GM23248 (cell line): Measurements from ENCODE around the gene PPP1R15B. TPM values are rescaled to one million over a fixed set of nuclear protein-coding genes. Genes with fewer than 3 reads are reported as not detected.

Source experiments
- DNase-seq: peaks from one replicate; pipeline ENCODE4 v3.0.0-alpha.2; 2015
- H2AFZ ChIP-seq: fragments of 200-600 bp; sonication (generic); 2 replicates; pipeline ENCODE4 v1.6.1; 2016; ENCODE audit warnings: antibody characterized with exemption
- H3F3A ChIP-seq: fragments of 200-600 bp; sonication (generic); 2 replicates; pipeline ENCODE4 v1.6.1; 2016; ENCODE audit warnings: mild to moderate bottlenecking, antibody characterized with exemption, mixed run types; ENCODE audit not compliant: insufficient read depth
- H3K27ac ChIP-seq: fragments of 200-600 bp; sonication (generic); 2 replicates; pipeline ENCODE4 v1.5.1; 2016; ENCODE audit warnings: mild to moderate bottlenecking
- H3K27me3 ChIP-seq: fragments of 200-600 bp; sonication (generic); replicated peaks from 2 replicates; pipeline ENCODE4 v1.6.1; 2016; ENCODE audit warnings: mild to moderate bottlenecking; ENCODE audit not compliant: insufficient read depth
- H3K36me3 ChIP-seq: fragments of 200-600 bp; sonication (generic); 2 replicates; pipeline ENCODE4 v1.6.1; 2016; ENCODE audit warnings: low read depth, mild to moderate bottlenecking
- H3K4me1 ChIP-seq: fragments of 200-600 bp; sonication (generic); 2 replicates; pipeline ENCODE4 v1.6.1; 2016; ENCODE audit warnings: mild to moderate bottlenecking; ENCODE audit not compliant: insufficient read depth
- H3K4me2 ChIP-seq: fragments of 200-600 bp; sonication (generic); one replicate; pipeline ENCODE4 v1.6.1; 2016; ENCODE audit warnings: mild to moderate bottlenecking; ENCODE audit not compliant: unreplicated experiment
- H3K4me3 ChIP-seq: fragments of 200-600 bp; sonication (generic); 2 replicates; pipeline ENCODE4 v1.5.1; 2016; ENCODE audit warnings: mild to moderate bottlenecking
- H3K79me2 ChIP-seq: fragments of 200-600 bp; sonication (generic); 2 replicates; pipeline ENCODE4 v1.6.1; 2016; ENCODE audit warnings: mild to moderate bottlenecking; ENCODE audit not compliant: insufficient read depth
- H3K9ac ChIP-seq: fragments of 200-600 bp; sonication (generic); 2 replicates; pipeline ENCODE4 v1.6.1; 2016; ENCODE audit warnings: mild to moderate bottlenecking
- H3K9me2 ChIP-seq: fragments of 200-600 bp; sonication (generic); 2 replicates; pipeline ENCODE4 v1.6.1; 2016; ENCODE audit warnings: mixed run types, mild to moderate bottlenecking, moderate library complexity; ENCODE audit not compliant: insufficient read depth
- H3K9me3 ChIP-seq: fragments of 200-600 bp; sonication (generic); one replicate; pipeline ENCODE4 v1.6.1; 2017; ENCODE audit warnings: low read depth
- H4K20me1 ChIP-seq: fragments of 200-600 bp; sonication (generic); 2 replicates; pipeline ENCODE4 v1.6.0; 2016; ENCODE audit not compliant: insufficient read depth
- EZH2 ChIP-seq: fragments of 200-600 bp; sonication (generic); IDR thresholded peaks from 2 replicates; pipeline ENCODE4 v1.6.1; 2018; ENCODE audit warnings: antibody characterized with exemption, mild to moderate bottlenecking; ENCODE audit not compliant: insufficient read depth, poor library complexity, severe bottlenecking
- EZH2phosphoT487 ChIP-seq: fragments of 200-600 bp; sonication (generic); IDR thresholded peaks from 2 replicates; pipeline ENCODE4 v1.6.1; 2018; ENCODE audit warnings: antibody characterized with exemption, moderate library complexity, mild to moderate bottlenecking, low read depth; ENCODE audit not compliant: insufficient read depth
- WGBS, 2 experiments: methylation state at CpG; one replicate each; pipeline ENCODE4 v1.1.6; 2015 to 2017; ENCODE audit warnings: low lambda C conversion rate in 2 of 2, low coverage in 1 of 2; ENCODE audit errors: missing lambda C conversion rate in 2 of 2; 5-methylcytosine and 5-hydroxymethylcytosine counted together
- in situ Hi-C: fragments of 300-500 bp; cut with MboI; formaldehyde crosslinking; loops from 2 replicates; pipeline ENCODE4 v1.15.0; 2020
- polyA plus RNA-seq: library from polyadenylated mRNA; unstranded; fragments of >200 nt; fragmentation: Nextera tagmentation; extraction: Ambion mirVana; gene quantifications from 2 replicates; pipeline ENCODE4 v1.2.1, GENCODE V29; 2016
- total RNA-seq: library from RNA; depleted of rRNA; stranded (reverse); fragments of >200 nt; shearing (Covaris generic); gene quantifications from 2 replicates; pipeline ENCODE4 v1.2.3, GENCODE V29; 2014

Gene PPP1R15B
- total and polyA plus RNA-seq, 2 experiments from 2014 or later, result 14.5 to 28.4 TPM

- WGBS, 2 experiments, result 57 to 65% methylated on average over 6 of the region's 6 CpGs
- Histone ChIP-seq H3K4me1 (0 out of 2 replicates have a peak, but pooled peaks cover 3% of the 10 kb centered on the region), H3K36me3 (no peaks in the 10 kb centered on the region), H3F3A (no peaks in the 10 kb centered on the region), H4K20me1 (no peaks in the 10 kb centered on the region), H3K27ac (no peak overlapping the region), H3K79me2 (no peaks in the 10 kb centered on the region), H3K9me3 (no peaks in the 10 kb centered on the region), H3K9ac (no peak overlapping the region), H3K4me2 (no peak overlapping the region), H3K27me3 (peaks cover 68% of the 10 kb centered on the region), H2AFZ (no peak overlapping the region), H3K9me2 (no peaks in the 10 kb centered on the region), H3K4me3 (no peak overlapping the region)
- TF ChIP-seq EZH2phosphoT487, result no peak
- no peak for TF ChIP-seq EZH2
- in situ Hi-C loops, result no loop called here
- no peak for DNase-seq
Measured at GRCh38 chr1:204376465-204376864, 35.2 kb downstream of the PPP1R15B start.

GRCh38 chr1:204373911-204374310 lies 37.7 kb downstream of the PPP1R15B start:
- Histone ChIP-seq H3K27me3 (peaks cover 59% of the 10 kb centered on the region), H4K20me1 (no peaks in the 10 kb centered on the region), H3K4me2 (no peak overlapping the region), H3K9ac (no peak overlapping the region), H3F3A (no peaks in the 10 kb centered on the region), H3K36me3 (no peaks in the 10 kb centered on the region), H3K79me2 (no peaks in the 10 kb centered on the region), H3K4me3 (no peak overlapping the region), H3K9me2 (no peaks in the 10 kb centered on the region), H3K4me1 (0 out of 2 replicates have a peak, but pooled peaks cover 3% of the 10 kb centered on the region), H3K27ac (no peak overlapping the region), H3K9me3 (no peaks in the 10 kb centered on the region), H2AFZ (no peak overlapping the region)
- in situ Hi-C loops, result no loop called here
- 64 to 79% methylated on average over 3 to 4 of the region's 4 CpGs for WGBS, 2 experiments
- TF ChIP-seq EZH2phosphoT487, result no peak
- no peak for DNase-seq

DNA sequence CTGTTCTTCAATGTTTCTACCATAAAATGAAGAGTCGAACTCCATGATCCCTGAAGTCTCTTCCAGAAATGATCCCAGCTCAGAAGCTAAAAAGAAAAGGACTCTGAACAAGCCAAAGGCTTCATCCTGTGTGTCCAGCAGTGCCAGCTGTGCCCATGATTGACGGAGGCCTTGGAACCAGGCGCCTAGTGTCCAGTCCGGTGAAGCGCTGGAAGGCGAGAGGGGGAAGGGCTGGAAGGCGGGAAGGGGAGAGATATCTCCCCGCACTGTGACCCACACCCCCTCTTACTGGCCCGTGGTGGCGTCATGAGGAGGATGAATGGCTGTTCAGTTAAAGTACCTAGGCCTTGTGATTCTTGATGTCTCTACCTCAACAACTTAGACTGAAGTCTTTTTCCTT lies 41.4 kb downstream of the PPP1R15B start:
- in situ Hi-C loops, result no loop called here
- no peak overlapping the region for H2AFZ ChIP-seq
- no peaks in the 10 kb centered on the region for H3K79me2 ChIP-seq
- H3F3A ChIP-seq, result no peaks in the 10 kb centered on the region
- H3K36me3 ChIP-seq, result no peaks in the 10 kb centered on the region
- H3K27ac ChIP-seq, result no peak overlapping the region
- H3K4me2 ChIP-seq, result no peak overlapping the region
- H4K20me1 ChIP-seq, result no peaks in the 10 kb centered on the region
- DNase-seq, result no peak
- H3K4me1 ChIP-seq, result no peaks in the 10 kb centered on the region
- no peak overlapping the region for H3K9ac ChIP-seq
- no peak for TF ChIP-seq EZH2
- no peak for TF ChIP-seq EZH2phosphoT487
- H3K9me3 ChIP-seq, result no peaks in the 10 kb centered on the region
- peaks cover 27% of the 10 kb centered on the region for H3K27me3 ChIP-seq
- 73 to 89% methylated on average over 10 of the region's 10 CpGs for WGBS, 2 experiments
- H3K4me3 ChIP-seq, result no peak overlapping the region
- H3K9me2 ChIP-seq, result no peaks in the 10 kb centered on the region

- Histone ChIP-seq H2AFZ (no peak overlapping the region), H3K9me2 (no peaks in the 10 kb centered on the region), H3K27me3 (peaks cover 19% of the 10 kb centered on the region), H3F3A (no peaks in the 10 kb centered on the region), H3K9me3 (no peaks in the 10 kb centered on the region), H3K36me3 (no peaks in the 10 kb centered on the region), H3K9ac (no peak overlapping the region), H4K20me1 (no peaks in the 10 kb centered on the region), H3K79me2 (no peaks in the 10 kb centered on the region), H3K4me3 (no peak overlapping the region), H3K4me1 (no peaks in the 10 kb centered on the region), H3K27ac (no peak overlapping the region), H3K4me2 (no peak overlapping the region)
- no peak for TF ChIP-seq EZH2
- TF ChIP-seq EZH2phosphoT487, result no peak
- WGBS, 2 experiments, result 66 to 69% methylated on average over 13 of the region's 13 CpGs
- DNase-seq, result no peak
- in situ Hi-C loops, result loop anchor here (10.0 kb wide), 1 partner anchor 504 kb away; the partner anchor contains the start of gene SNRPE
Measured at GRCh38 chr1:204368996-204369726, 42.5 kb downstream of the PPP1R15B start.
